IMR-90 (cell line): Measurements from ENCODE around the gene NR1D1. TPM values are rescaled to one million over a fixed set of nuclear protein-coding genes. Genes with fewer than 3 reads are reported as not detected.

Experiments
- MAFK ChIP-seq: IDR thresholded peaks from 2 replicates; pipeline ENCODE4 v1.6.1; 2012; ENCODE audit warnings: low read depth, low read length, improper control_type of control experiment
- MAZ ChIP-seq: IDR thresholded peaks from 2 replicates; pipeline ENCODE4 v1.6.1; 2012; ENCODE audit warnings: low read depth, mild to moderate bottlenecking, low read length, improper control_type of control experiment, moderate library complexity, borderline replicate concordance
- USF2 ChIP-seq: fragments of 150-350 bp; IDR thresholded peaks from 2 replicates; pipeline ENCODE4 v1.6.1; 2017; ENCODE audit warnings: mild to moderate bottlenecking, antibody characterized with exemption, low read length, low read depth
- polyA plus RNA-seq, 3 experiments: library from polyadenylated mRNA; depleted of rRNA; stranded (reverse); fragments of >200 nt; gene quantifications; 2 replicates each; pipeline ENCODE4 v1.2.3, GENCODE V29; 2012; ENCODE audit warnings: low replicate concordance in 1 of 3
- total RNA-seq: library from RNA; depleted of rRNA; stranded (reverse); fragments of >200 nt; gene quantifications from 2 replicates; pipeline ENCODE4 v1.2.3, GENCODE V29; 2012

NR1D1 gene
- total and polyA plus RNA-seq, 2 of the 4 experiments (the other 2 are of a cell fraction) = 0.36 to 7.2 TPM

- peak; percentile 96 for TF ChIP-seq USF2
- TF ChIP-seq MAFK = no peak
- no peak for TF ChIP-seq MAZ
Measured at GRCh38 chr17:40113110-40113906, 12.9 kb upstream of the NR1D1 start (continued).
